ENCODE results near the gene COLGALT1.

COLGALT1 gene

GRCh38 chr19:17538684-17539237, 16.7 kb upstream of the COLGALT1 start (continued):
- TF ChIP-seq ZNF449 (tag by site-specific recombination; IDR thresholded peaks at IDR 0.05) = no peak
- TF ChIP-seq INSM2 (tag by site-specific recombination; IDR thresholded peaks at IDR 0.05) = no peak
- TF ChIP-seq ZNF221 (tag by site-specific recombination; IDR thresholded peaks at IDR 0.05; ENCODE audit: borderline replicate concordance) = no peak
- TF ChIP-seq ZBTB10 (tag by site-specific recombination; IDR thresholded peaks at IDR 0.05) = peak; percentile 52; the same call in 1 of the 2 replicates
- no peak for TF ChIP-seq PRDM10 (tag by site-specific recombination; IDR thresholded peaks at IDR 0.05)
- no peak for TF ChIP-seq TCF7L2 (IDR thresholded peaks at IDR 0.05; ENCODE audit: borderline replicate concordance, low read depth, low read length)
- no peak for TF ChIP-seq ZNF677 (tag by site-specific recombination; IDR thresholded peaks at IDR 0.05)
- TF ChIP-seq GFI1B (tag by site-specific recombination; IDR thresholded peaks at IDR 0.05) = no peak
- peak; percentile 98 for TF ChIP-seq PRDM1 (tag by site-specific recombination; IDR thresholded peaks at IDR 0.05)
- TF ChIP-seq ZBTB21 (tag by site-specific recombination; IDR thresholded peaks at IDR 0.05) = no peak
- peak; percentile 40; the same call in 1 of the 2 replicates for TF ChIP-seq ZNF391 (tag by site-specific recombination; IDR thresholded peaks at IDR 0.05; ENCODE audit: borderline replicate concordance, low read depth)
- no peak for TF ChIP-seq PBX3 (CRISPR knock-in tag; IDR thresholded peaks at IDR 0.05)
- no peak for TF ChIP-seq ZNF830 (tag by site-specific recombination; IDR thresholded peaks at IDR 0.05; ENCODE audit: low read depth)
- no peak for TF ChIP-seq ZNF660 (tag by site-specific recombination; IDR thresholded peaks at IDR 0.05)
- TF ChIP-seq ZBTB48 (tag by site-specific recombination; IDR thresholded peaks at IDR 0.05) = no peak
- TF ChIP-seq ZNF664 (tag by site-specific recombination; IDR thresholded peaks at IDR 0.05) = peak; percentile 46; the same call in 1 of the 2 replicates
- no peak for TF ChIP-seq YY2 (tag by site-specific recombination; IDR thresholded peaks at IDR 0.05)
- no peak for TF ChIP-seq TSHZ1 (tag by site-specific recombination; IDR thresholded peaks at IDR 0.05; ENCODE audit: borderline replicate concordance)
- peak; percentile 31; the same call in 1 of the 2 replicates for TF ChIP-seq BCL11A (tag by site-specific recombination; IDR thresholded peaks at IDR 0.05; ENCODE audit: low read depth)
- TF ChIP-seq ZNF791 (tag by site-specific recombination; IDR thresholded peaks at IDR 0.05) = 0 out of 2 replicates have a peak, but pooled peaks have one; percentile 19
- no peak for TF ChIP-seq ZBTB44 (tag by site-specific recombination; IDR thresholded peaks at IDR 0.05)
- TF ChIP-seq MYNN (tag by site-specific recombination; IDR thresholded peaks at IDR 0.05; ENCODE audit: borderline replicate concordance) = no peak
- TF ChIP-seq OSR2 (tag by site-specific recombination; IDR thresholded peaks at IDR 0.05) = no peak
